ENCODE measurements around the gene EGR2.
"Not testable (repeated sequence)": the region's sequence is repeated elsewhere in the genome, so short reads cannot be mapped to it uniquely, and the experiment has no call there.

EGR2 gene

GRCh38 chr10:62790571-62790970 is 25.6 kb downstream of the EGR2 start:
- Mint-ChIP-seq H3K4me3 (no peak overlapping the region), H3K27ac (no peak overlapping the region), H3K4me1 (no peaks in the 10 kb centered on the region), H3K36me3 (peaks cover under 1% of the 10 kb centered on the region), H3K9me3 (no peaks in the 10 kb centered on the region), H3K27me3 (no peaks in the 10 kb centered on the region)
- no peak for ATAC-seq

- Mint-ChIP-seq H3K27ac (no peak overlapping the region), H3K27me3 (no peaks in the 10 kb centered on the region), H3K36me3 (peaks cover 5% of the 10 kb centered on the region), H3K4me1 (no peaks in the 10 kb centered on the region), H3K9me3 (peaks cover 2% of the 10 kb centered on the region), H3K4me3 (no peak overlapping the region)
- no peak for ATAC-seq
These were observed 26.1 kb downstream of the EGR2 start for GRCh38 chr10:62790019-62790555.

DNA sequence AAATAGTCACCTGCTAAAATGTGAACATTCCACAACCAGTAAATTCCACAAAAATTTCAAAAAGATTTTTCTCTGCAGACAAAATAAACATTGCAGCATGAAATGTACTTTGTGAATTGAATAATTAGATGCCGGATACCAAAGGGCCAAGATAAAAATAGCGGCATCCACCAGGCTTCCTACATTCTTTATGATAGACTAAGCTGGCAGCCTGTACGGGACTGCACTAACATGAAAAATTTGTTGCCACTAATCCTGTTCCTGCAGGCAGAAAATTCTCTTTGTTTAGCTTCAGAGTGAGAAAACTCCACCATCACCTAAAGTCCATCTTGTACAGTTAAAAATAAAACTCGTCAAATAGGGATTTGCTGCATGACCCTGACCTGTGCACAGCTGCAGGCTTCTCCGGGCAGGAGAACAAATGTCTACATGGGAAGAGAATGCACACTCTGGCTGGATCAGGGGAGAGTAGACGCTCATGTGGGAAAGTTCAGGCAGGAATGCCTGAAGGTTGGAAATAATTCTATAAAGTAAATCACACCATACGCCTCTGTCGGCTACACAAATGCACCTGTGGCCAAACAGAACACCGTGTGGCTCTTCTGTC is 27.2 kb downstream of the EGR2 start:
- Mint-ChIP-seq H3K4me3 (no peak overlapping the region), H3K36me3 (peaks cover 15% of the 10 kb centered on the region), H3K27me3 (no peaks in the 10 kb centered on the region), H3K4me1 (no peaks in the 10 kb centered on the region), H3K27ac (no peak overlapping the region), H3K9me3 (peaks cover 9% of the 10 kb centered on the region)
- no peak for ATAC-seq

GRCh38 chr10:62788285-62788684 is 27.9 kb downstream of the EGR2 start:
- ATAC-seq, H3K27me3 Mint-ChIP-seq: not testable (repeated sequence)
- peaks cover 12% of the 10 kb centered on the region for H3K9me3 Mint-ChIP-seq

DNA sequence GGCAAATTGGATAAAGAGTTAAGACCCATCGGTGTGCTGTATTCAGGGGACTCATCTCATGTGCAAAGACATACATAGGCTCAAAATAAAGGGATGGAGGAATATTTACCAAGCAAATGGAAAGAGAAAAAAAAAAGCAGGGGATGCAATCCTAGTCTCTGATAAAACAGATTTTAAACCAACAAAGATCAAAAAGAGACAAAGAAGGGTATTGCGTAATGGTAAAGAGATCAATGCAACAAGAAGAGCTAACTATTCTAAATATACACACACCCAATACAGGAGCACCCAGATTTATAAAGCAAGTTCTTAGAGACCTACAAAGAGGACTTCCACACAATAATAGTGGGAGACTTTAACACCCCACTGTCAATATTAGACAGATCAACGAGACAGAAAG is 31.6 kb downstream of the EGR2 start:
- Mint-ChIP-seq H3K4me1 (peaks cover 12% of the 10 kb centered on the region), H3K9me3 (peaks cover 12% of the 10 kb centered on the region), H3K36me3 (peaks cover 27% of the 10 kb centered on the region)
- not testable (repeated sequence) for ATAC-seq, H3K4me3 Mint-ChIP-seq, H3K27me3 Mint-ChIP-seq, H3K27ac Mint-ChIP-seq

More at GRCh38 chr10:62788285-62788684, 27.9 kb downstream of the EGR2 start:
- not testable (repeated sequence) for H3K27ac Mint-ChIP-seq, H3K4me1 Mint-ChIP-seq, H3K4me3 Mint-ChIP-seq
- H3K36me3 Mint-ChIP-seq, result peaks cover 22% of the 10 kb centered on the region

- H3K4me3 Mint-ChIP-seq, result no peak overlapping the region
- peaks cover 42% of the 10 kb centered on the region for H3K4me1 Mint-ChIP-seq
- H3K36me3 Mint-ChIP-seq, result peaks cover 17% of the 10 kb centered on the region
- no peaks in the 10 kb centered on the region for H3K27me3 Mint-ChIP-seq
- H3K27ac Mint-ChIP-seq, result peak overlapping the region; percentile 17
- ATAC-seq, result peak; percentile 98
- peaks cover 6% of the 10 kb centered on the region for H3K9me3 Mint-ChIP-seq
These were observed 36.5 kb downstream of the EGR2 start for GRCh38 chr10:62779487-62780248.

GRCh38 chr10:62778125-62778524 is 38.0 kb downstream of the EGR2 start:
- peaks cover 4% of the 10 kb centered on the region for H3K36me3 Mint-ChIP-seq
- H3K4me1 Mint-ChIP-seq, result peaks cover 48% of the 10 kb centered on the region
- no peaks in the 10 kb centered on the region for H3K27me3 Mint-ChIP-seq
- H3K27ac Mint-ChIP-seq, result peak overlapping the region; percentile 17
- H3K9me3 Mint-ChIP-seq, result no peaks in the 10 kb centered on the region
- H3K4me3 Mint-ChIP-seq, result no peak overlapping the region
- peak; percentile 68 for ATAC-seq

- no peak for ATAC-seq
- peak overlapping the region; percentile 71 for H3K27ac Mint-ChIP-seq
- peak overlapping the region; percentile 12 for H3K4me3 Mint-ChIP-seq
- no peaks in the 10 kb centered on the region for H3K9me3 Mint-ChIP-seq
- H3K4me1 Mint-ChIP-seq, result peaks cover 41% of the 10 kb centered on the region
- H3K27me3 Mint-ChIP-seq, result no peaks in the 10 kb centered on the region
- no peaks in the 10 kb centered on the region for H3K36me3 Mint-ChIP-seq
These were observed 43.8 kb downstream of the EGR2 start for GRCh38 chr10:62772186-62772974.

GRCh38 chr10:62769574-62770242 is 46.5 kb downstream of the EGR2 start:
- H3K27ac Mint-ChIP-seq, result peak overlapping the region; percentile 58
- no peak for ATAC-seq
- no peaks in the 10 kb centered on the region for H3K36me3 Mint-ChIP-seq
- no peaks in the 10 kb centered on the region for H3K27me3 Mint-ChIP-seq
- no peaks in the 10 kb centered on the region for H3K9me3 Mint-ChIP-seq
- H3K4me3 Mint-ChIP-seq, result no peak overlapping the region
- peaks cover 32% of the 10 kb centered on the region for H3K4me1 Mint-ChIP-seq

- Mint-ChIP-seq H3K4me1 (peaks cover 21% of the 10 kb centered on the region), H3K27ac (peak overlapping the region; percentile 7), H3K4me3 (no peak overlapping the region), H3K27me3 (no peaks in the 10 kb centered on the region), H3K9me3 (no peaks in the 10 kb centered on the region), H3K36me3 (no peaks in the 10 kb centered on the region)
- ATAC-seq, result no peak
These were observed 49.8 kb downstream of the EGR2 start for GRCh38 chr10:62766386-62766785.

- Mint-ChIP-seq H3K9me3 (no peaks in the 10 kb centered on the region), H3K27me3 (no peaks in the 10 kb centered on the region), H3K36me3 (no peaks in the 10 kb centered on the region), H3K27ac (peak overlapping the region; percentile 7), H3K4me3 (no peak overlapping the region), H3K4me1 (peaks cover 25% of the 10 kb centered on the region)
- ATAC-seq, result no peak
These were observed 50.4 kb downstream of the EGR2 start for GRCh38 chr10:62765726-62766125.

GRCh38 chr10:62764011-62764410 is 52.2 kb downstream of the EGR2 start:
- H3K36me3 Mint-ChIP-seq, result no peaks in the 10 kb centered on the region
- peaks cover 16% of the 10 kb centered on the region for H3K4me1 Mint-ChIP-seq
- H3K4me3 Mint-ChIP-seq, result no peak overlapping the region
- H3K9me3 Mint-ChIP-seq, result no peaks in the 10 kb centered on the region
- no peak overlapping the region for H3K27ac Mint-ChIP-seq
- no peaks in the 10 kb centered on the region for H3K27me3 Mint-ChIP-seq
- ATAC-seq, result no peak

GRCh38 chr10:62763155-62763554 is 53.0 kb downstream of the EGR2 start:
- no peaks in the 10 kb centered on the region for H3K36me3 Mint-ChIP-seq
- H3K27me3 Mint-ChIP-seq, result no peaks in the 10 kb centered on the region
- H3K27ac Mint-ChIP-seq, result no peak overlapping the region
- H3K4me3 Mint-ChIP-seq, result no peak overlapping the region
- ATAC-seq, result no peak
- H3K9me3 Mint-ChIP-seq, result no peaks in the 10 kb centered on the region
- peaks cover 10% of the 10 kb centered on the region for H3K4me1 Mint-ChIP-seq
